Glomerular visceral epithelial cell (primary cell): ENCODE results near the gene OR10V1.
A peak's percentile ranks its signal among the peaks of the same experiment; 100 is the strongest.

Experiments used
- DNase-seq: peaks from one replicate; pipeline ENCODE4 v3.0.0-alpha.2; 2016; ENCODE audit errors: extremely low spot score

OR10V1 gene

DNA sequence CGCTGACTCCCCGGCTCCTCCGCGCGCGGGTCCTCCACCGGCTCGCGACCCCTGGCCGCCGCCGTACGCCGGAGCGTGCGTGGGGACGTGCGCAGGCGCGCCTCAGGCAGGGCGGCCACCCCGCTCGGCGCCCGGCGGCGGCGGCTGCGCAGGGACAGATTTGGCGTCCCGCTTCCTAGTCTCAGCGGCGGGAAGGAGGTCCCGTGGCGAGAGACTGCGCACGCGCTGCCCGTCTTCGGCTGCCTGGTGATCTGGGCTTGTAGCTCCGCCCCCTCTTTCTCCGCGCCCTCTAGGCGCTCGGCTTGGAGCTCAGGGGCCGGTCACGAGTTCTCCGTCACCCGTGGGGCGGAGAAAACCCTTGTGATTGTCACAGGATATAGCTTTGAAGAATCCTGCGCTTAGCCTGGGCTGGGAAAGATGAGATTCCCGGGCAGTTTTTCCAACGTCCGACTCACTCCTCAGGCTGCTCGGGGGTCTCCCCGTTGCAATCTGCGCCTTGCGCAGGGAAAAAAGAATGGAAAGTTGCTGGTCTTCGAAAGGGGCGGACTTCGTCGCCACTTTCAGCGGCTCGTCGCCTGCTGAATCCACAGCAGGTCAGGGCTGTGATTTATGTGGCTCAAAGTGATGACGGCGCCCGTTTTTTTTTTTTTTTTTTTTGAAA lies 44.6 kb downstream of the OR10V1 start, which contains the start of gene PATL1:
Gene PATL1, minus strand, starts transcription at position 88 of the 661 bp plus-strand sequence. CDS start 142 bp downstream, outside the sequence.
- peak; percentile 99 for DNase-seq

DNA sequence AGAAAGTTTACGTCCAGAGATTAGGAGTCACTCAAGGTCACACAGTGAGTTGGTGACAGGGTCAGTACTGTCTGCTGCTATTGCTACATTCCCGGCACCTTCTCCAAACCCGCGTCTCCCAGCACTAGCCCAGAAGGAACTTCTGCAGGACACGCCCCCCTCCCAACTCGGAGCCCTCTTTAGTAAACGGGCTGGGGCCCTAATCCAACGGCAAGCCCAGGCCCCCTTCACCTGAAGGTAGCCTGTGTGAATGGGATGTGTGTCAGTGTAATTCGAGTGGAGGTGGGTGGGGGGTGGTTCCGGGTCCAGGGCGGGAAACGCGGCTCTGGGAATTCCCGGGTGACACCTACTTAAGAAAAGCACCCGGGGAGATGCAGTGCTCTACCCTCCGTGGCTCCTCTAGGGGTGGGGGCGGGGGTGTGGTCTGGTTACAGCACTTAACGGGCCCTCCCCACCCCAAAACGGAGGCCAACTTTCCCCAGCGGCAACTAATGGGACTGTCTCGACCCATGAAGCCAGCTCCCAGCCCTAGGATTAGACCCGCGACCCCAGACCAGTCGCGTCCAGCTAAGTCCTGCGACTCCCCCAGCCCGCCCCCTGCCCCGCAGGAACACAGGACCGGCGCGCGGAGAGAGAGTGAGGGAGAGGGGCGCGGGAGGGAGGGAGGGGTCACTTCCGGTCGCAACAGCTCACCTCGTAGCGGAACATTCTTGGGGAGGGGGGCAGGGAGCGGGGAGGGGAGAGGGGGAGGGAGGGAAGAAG lies 45.3 kb downstream of the OR10V1 start:
- peak; percentile 80 for DNase-seq

DNA sequence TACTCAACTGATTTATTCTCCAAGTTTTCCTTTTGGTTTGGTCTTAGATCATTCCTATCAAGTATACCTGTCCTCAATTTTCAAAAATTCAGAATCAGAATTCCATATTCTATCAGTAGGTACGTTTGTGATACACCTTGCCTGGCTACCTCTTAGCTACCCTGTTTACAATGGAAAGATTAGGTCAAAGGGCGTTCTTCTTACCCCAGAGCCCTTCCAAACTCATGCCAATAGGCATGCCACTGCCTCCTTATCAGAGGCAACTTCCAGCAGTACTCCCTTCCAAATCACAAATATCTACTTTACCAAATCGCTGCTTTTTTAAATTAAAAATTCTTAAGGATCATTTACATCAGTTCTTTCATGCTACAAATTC lies 45.8 kb downstream of the OR10V1 start:
- DNase-seq = no peak

DNA sequence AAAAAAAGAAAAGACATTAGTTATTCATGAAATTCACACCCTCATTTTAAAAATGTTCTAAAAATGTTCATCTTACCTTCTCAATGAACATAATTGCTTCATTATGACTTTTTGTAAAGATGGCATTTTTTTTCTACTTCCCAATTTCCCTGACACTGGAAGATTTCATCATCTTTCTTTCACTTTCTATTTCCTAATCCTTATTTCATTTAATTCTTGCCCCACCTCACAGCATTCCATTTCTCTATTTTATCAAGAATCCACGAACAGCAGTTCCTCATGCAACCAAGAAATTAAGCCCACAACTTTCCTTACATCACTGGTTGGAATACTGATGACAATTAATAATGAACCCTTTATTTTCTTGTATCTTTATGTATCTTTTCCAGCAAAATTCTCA lies 46.7 kb downstream of the OR10V1 start:
- DNase-seq = no peak
